K562 (cell line): ENCODE results near the gene SGMS1. TPM values are rescaled to one million over a fixed set of nuclear protein-coding genes. Genes with fewer than 3 reads are reported as not detected.

Experiments used
- ATAC-seq: fragments of 200-7000 bp; cut with Tn5 transposase; 3 replicates; pipeline ENCODE4 v1.9.1; 2020; ENCODE audit warnings: moderate library complexity
- BruUV-seq: library from RNA; stranded (reverse); fragments of 400-500 nt; replicated peaks from 2 replicates; lab custom pipeline; 2021; lab: Mats Ljungman, UMichigan
- CTCF ChIA-PET: fragments of 300-600 bp; formaldehyde crosslinking; extraction: SDS; loops from one replicate; lab custom pipeline; 2021; ENCODE audit warnings: low intra/inter-chr PET ratio; lab: Yijun Ruan, JAX
- POLR2A ChIA-PET: fragments of 300-600, 350-650 bp; sonication (Branson Sonifier 250); formaldehyde crosslinking; extraction: SDS; loops from one replicate; lab custom pipeline; 2021; ENCODE audit warnings: antibody characterized with exemption, inconsistent platforms; lab: Yijun Ruan, JAX
- DNase-seq, 4 experiments: peaks; one replicate each; pipeline versions ENCODE4 v3.0.0 to v3.0.0-alpha.2; 2011 to 2018; ENCODE audit warnings: low spot score in 3 of 4, mixed read lengths in 3 of 4; ENCODE audit errors: extremely low read depth in 1 of 4
- FAIRE-seq: peaks from 2 replicates; lab custom pipeline; 2011; peaks lifted over from hg19 to GRCh38; lab: Jason Lieb, UNC
- H2AFZ ChIP-seq: 2 replicates; pipeline ENCODE4 v1.6.0; 2011; ENCODE audit warnings: low read depth, low read length, control low read depth, inconsistent platforms
- H3K27ac ChIP-seq: fragments of 200-600 bp; 3 replicates; pipeline ENCODE4 v1.8.0; 2011; ENCODE audit warnings: low read depth, mild to moderate bottlenecking, control low read depth, inconsistent platforms, low read length, moderate library complexity, mixed read lengths; ENCODE audit errors: extremely low read depth
- H3K27me3 ChIP-seq, 2 experiments: fragments of 300-600 bp in 1 of 2; 2 replicates in 1 of 2; 3 replicates in 1 of 2; pipeline versions ENCODE4 v1.6.0 to v1.8.0; 2011; ENCODE audit warnings: inconsistent platforms in 2 of 2, low read length in 2 of 2, mild to moderate bottlenecking in 1 of 2, mixed read lengths in 1 of 2, moderate library complexity in 1 of 2; ENCODE audit not compliant: control insufficient read depth in 2 of 2, insufficient read depth in 2 of 2
- H3K36me3 ChIP-seq: fragments of 300-600 bp; 3 replicates; pipeline ENCODE4 v1.8.0; 2011; ENCODE audit warnings: mild to moderate bottlenecking, low read length, inconsistent platforms; ENCODE audit not compliant: control insufficient read depth, insufficient read depth
- H3K4me1 ChIP-seq, 2 experiments: fragments of 200-600 bp in 1 of 2; replicated peaks in 1 of 2; 2 replicates in 1 of 2; 3 replicates in 1 of 2; pipeline versions ENCODE4 v1.5.1 to v1.8.0; 2011; ENCODE audit warnings: inconsistent platforms in 2 of 2, low read length in 2 of 2, mild to moderate bottlenecking in 1 of 2, mixed read lengths in 1 of 2, moderate library complexity in 1 of 2; ENCODE audit not compliant: control insufficient read depth in 2 of 2, insufficient read depth in 2 of 2
- H3K4me2 ChIP-seq: 2 replicates; pipeline ENCODE4 v1.6.1; 2011; ENCODE audit warnings: low read length, control low read depth, inconsistent platforms, mixed read lengths; ENCODE audit not compliant: insufficient read depth
- H3K4me3 ChIP-seq: fragments of 200-600 bp; sonication (generic), shearing (Covaris generic); 2 replicates; pipeline ENCODE4 v1.5.1; 2016; ENCODE audit warnings: control low read depth, inconsistent platforms
- H3K79me2 ChIP-seq: fragments of 200-600 bp; 3 replicates; pipeline ENCODE4 v1.8.0; 2011; ENCODE audit warnings: low read length, inconsistent platforms; ENCODE audit not compliant: control insufficient read depth, insufficient read depth
- H3K9ac ChIP-seq, 2 experiments: 2 replicates each; pipeline versions ENCODE4 v1.6.0 to v1.6.1; 2011; ENCODE audit warnings: low read depth in 2 of 2, low read length in 2 of 2, control low read depth in 1 of 2, inconsistent platforms in 1 of 2, mild to moderate bottlenecking in 1 of 2, mixed read lengths in 1 of 2; ENCODE audit not compliant: insufficient read depth in 1 of 2
- H3K9me1 ChIP-seq: one replicate; pipeline ENCODE4 v1.6.0; 2011; ENCODE audit warnings: inconsistent platforms, mild to moderate bottlenecking, low read length, moderate library complexity; ENCODE audit not compliant: control insufficient read depth, insufficient read depth
- H3K9me3 ChIP-seq: replicated peaks from 2 replicates; pipeline ENCODE4 v1.5.1; 2011; ENCODE audit warnings: low read depth, low read length, inconsistent platforms; ENCODE audit not compliant: control insufficient read depth, insufficient read depth
- H4K20me1 ChIP-seq: replicated peaks from 2 replicates; pipeline ENCODE4 v1.6.1; 2011; ENCODE audit warnings: low read length, inconsistent platforms, mixed read lengths; ENCODE audit not compliant: control insufficient read depth, insufficient read depth
- ETV5 ChIP-seq: sonication (generic); formaldehyde crosslinking; IDR thresholded peaks from 2 replicates; pipeline ENCODE4 v1.4.0; 2020; ENCODE audit warnings: low read depth, mild to moderate bottlenecking, missing genetic modification reagents
- ETV6 ChIP-seq, 3 experiments: fragments of 150-350 bp in 1 of 3; sonication (generic) in 1 of 3; formaldehyde crosslinking in 1 of 3; IDR thresholded peaks; 2 replicates each; pipeline versions ENCODE4 v1.6.1 to v1.8.0; 2014 to 2022; ENCODE audit warnings: borderline replicate concordance in 2 of 3, low read depth in 2 of 3, antibody characterized with exemption in 1 of 3, low read length in 1 of 3, mild to moderate bottlenecking in 1 of 3, missing genetic modification reagents in 1 of 3
- HNRNPLL ChIP-seq: fragments of 200-400 bp; formaldehyde crosslinking; IDR thresholded peaks from 2 replicates; pipeline ENCODE4 v1.6.1; 2017; ENCODE audit warnings: low read length, low read depth, mild to moderate bottlenecking; ENCODE audit not compliant: poor library complexity, severe bottlenecking
- NONO ChIP-seq, 2 experiments: fragments of 200-400 bp in 1 of 2; fragments of 450-650 bp in 1 of 2; formaldehyde crosslinking in 1 of 2; IDR thresholded peaks; 2 replicates each; pipeline ENCODE4 v1.6.1; 2017; ENCODE audit warnings: low read depth in 2 of 2, mild to moderate bottlenecking in 2 of 2, moderate library complexity in 2 of 2, low read length in 1 of 2
- SRSF1 ChIP-seq: fragments of 200-400 bp; formaldehyde crosslinking; IDR thresholded peaks from 2 replicates; pipeline ENCODE4 v1.6.1; 2017; ENCODE audit warnings: mild to moderate bottlenecking, low read depth, low read length, moderate library complexity
- ZNF830 ChIP-seq: fragments of 250-450 bp; sonication (Bioruptor Pico); IDR thresholded peaks from 2 replicates; pipeline ENCODE4 v1.5.0; 2021; ENCODE audit warnings: mild to moderate bottlenecking
- ZZZ3 ChIP-seq: fragments of 450-650 bp; IDR thresholded peaks from 2 replicates; pipeline ENCODE4 v1.6.1; 2016; ENCODE audit warnings: antibody characterized with exemption, mild to moderate bottlenecking, moderate library complexity
- WGBS: fragments of 100-300 bp; shearing (Covaris generic); methylation state at CpG from one replicate; pipeline ENCODE4 v1.1.6; 2016; ENCODE audit warnings: low coverage, mixed read lengths; ENCODE audit not compliant: insufficient coverage; ENCODE audit errors: missing lambda C conversion rate; 5-methylcytosine and 5-hydroxymethylcytosine counted together
- in situ Hi-C: fragments of 300-500 bp; cut with MboI; formaldehyde crosslinking; loops from 4 replicates; pipeline ENCODE4 v1.15.0; 2018; ENCODE audit warnings: inconsistent platforms, mixed read lengths
- intact Hi-C: fragments of 100-400 bp; cut with micrococcal nuclease; formaldehyde crosslinking; loops from 2 replicates; pipeline ENCODE4 v1.14.2; 2022
- polyA plus RNA-seq, 8 experiments: library from polyadenylated mRNA; depleted of rRNA in 4 of 8; stranded (reverse) in 5 of 8; unstranded in 3 of 8; fragments of >200 nt; fragmentation: Nextera tagmentation in 2 of 8; fragmentation: Illumina TruSeq in 1 of 8; extraction: Ambion mirVana in 2 of 8; extraction: Trizol in 1 of 8; gene quantifications; 2 replicates each; pipeline versions ENCODE4 v1.2.1 to v1.2.3, GENCODE V29; 2011 to 2014; ENCODE audit warnings: inconsistent platforms in 1 of 8, missing spikeins in 1 of 8
- total RNA-seq, 7 experiments: library from RNA; depleted of rRNA in 6 of 7; stranded (reverse); fragments of >200 nt in 6 of 7; fragmentation: Illumina TruSeq in 2 of 7; extraction: Trizol in 2 of 7; gene quantifications; 2 replicates each; pipeline versions ENCODE4 v1.2.1 to v1.2.3, GENCODE V29; 2011 to 2021; ENCODE audit warnings: low replicate concordance in 1 of 7
- TF ChIP-seq, protein P1 (sequence below): fragments of 250-450 bp; sonication (Bioruptor Pico); IDR thresholded peaks from 2 replicates; pipeline ENCODE4 v1.4.0; 2020; ENCODE audit warnings: borderline replicate concordance
- TF ChIP-seq, protein P2 (sequence below): IDR thresholded peaks from 2 replicates; pipeline ENCODE4 v1.6.1; 2016; ENCODE audit warnings: missing genetic modification characterization, missing compliant biosample characterization
- TF ChIP-seq, protein P3 (sequence below): fragments of 450-650 bp; IDR thresholded peaks from 2 replicates; pipeline ENCODE4 v1.6.1; 2017; ENCODE audit warnings: antibody characterized with exemption, mild to moderate bottlenecking
- TF ChIP-seq, protein P4 (sequence below), 2 experiments: fragments of 450-650 bp; IDR thresholded peaks; 2 replicates each; pipeline ENCODE4 v1.6.1; 2016

SGMS1 gene
- total and polyA plus RNA-seq, 9 of the 15 experiments (the other 6 are each of a cell fraction or from before 2014, with no cell fraction given) = 22.6 to 232 (median 82.2) TPM

DNA sequence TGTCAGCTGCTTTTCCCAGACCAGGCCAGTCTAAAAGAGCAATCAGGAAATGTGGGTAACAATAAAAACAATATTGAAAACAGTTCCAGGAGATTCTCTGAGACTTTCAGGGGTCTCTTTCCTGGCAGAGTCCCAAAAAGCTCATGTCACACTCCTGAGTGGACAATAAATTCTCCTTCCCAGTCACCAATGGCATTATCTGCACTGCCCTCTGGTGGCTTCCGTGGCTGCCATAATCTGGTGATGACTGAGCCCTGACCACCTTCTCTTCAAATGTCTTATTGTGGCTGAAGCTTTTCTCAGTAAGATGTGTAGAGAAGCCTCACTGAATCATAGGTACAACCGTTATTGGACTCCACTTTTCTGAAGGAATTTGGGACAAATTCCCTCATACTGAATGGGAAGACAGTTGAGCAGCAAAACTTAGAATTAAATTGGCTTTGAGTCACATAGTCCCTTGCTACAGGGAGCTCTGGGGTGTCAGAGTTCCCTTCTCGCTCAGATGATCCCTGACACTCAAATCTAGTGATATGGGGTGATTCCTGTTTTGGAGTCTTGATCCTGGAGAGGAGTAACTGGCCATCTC, 348.0 kb downstream of the SGMS1 start:
- Histone ChIP-seq H3K4me2 (no peak overlapping the region), H3K27ac (no peak overlapping the region), H3K9me3 (no peaks in the 10 kb centered on the region), H3K9me1 (no peaks in the 10 kb centered on the region), H3K9ac (no peak overlapping the region), H3K27me3 (no peaks in the 10 kb centered on the region), H4K20me1 (no peaks in the 10 kb centered on the region), H2AFZ (peak overlapping the region; percentile 74), H3K4me1 (peaks cover 13 to 22% of the 10 kb centered on the region in 2 experiments; a peak in 4 of 5 replicates), H3K36me3 (no peaks in the 10 kb centered on the region), H3K79me2 (no peaks in the 10 kb centered on the region), H3K4me3 (no peak overlapping the region)
- WGBS = 4% methylated on average over 3 of the region's 3 CpGs
- ATAC-seq = peak; percentile 91
- in situ Hi-C loops = no loop called here
- intact Hi-C loops = loop anchor here (1.0 to 5.0 kb wide), 3 partner anchors 33 to 681 kb away; no protein-coding TSS in a partner anchor
- FAIRE-seq = peak; percentile 93
- POLR2A ChIA-PET = interaction anchor here (0.5 to 1.8 kb wide), 11 partner anchors 9 to 297 kb away, joined by 3 to 6 read pairs (median 3); no protein-coding TSS in a partner anchor
- no TSS peak for BruUV-seq
- peak; percentile 50 to 88 (median 72) for DNase-seq
- CTCF ChIA-PET = no interaction called here
- TF ChIP-seq HNRNPLL (no peak), ZZZ3 (no peak), ETV6 (IDR thresholded peaks at IDR 0.05; ENCODE audit: borderline replicate concordance in 1 of 2, low read depth in 2 of 2, low read length in 1 of 2) (no peak), ETV6 (CRISPR knock-in tag; IDR thresholded peaks at IDR 0.05; ENCODE audit: borderline replicate concordance) (no peak), ETV5 (CRISPR knock-in tag) (peak; percentile 55; the same call in 1 of the 2 replicates), SRSF1 (no peak), ZNF830 (CRISPR knock-in tag) (no peak), NONO (IDR thresholded peaks at IDR 0.05; ENCODE audit: low read depth in 2 of 2, low read length in 1 of 2) (0 out of 4 replicates have a peak, but pooled peaks of 1 of the 2 experiments have one; percentile 14)
- TF ChIP-seq, protein P1, sequence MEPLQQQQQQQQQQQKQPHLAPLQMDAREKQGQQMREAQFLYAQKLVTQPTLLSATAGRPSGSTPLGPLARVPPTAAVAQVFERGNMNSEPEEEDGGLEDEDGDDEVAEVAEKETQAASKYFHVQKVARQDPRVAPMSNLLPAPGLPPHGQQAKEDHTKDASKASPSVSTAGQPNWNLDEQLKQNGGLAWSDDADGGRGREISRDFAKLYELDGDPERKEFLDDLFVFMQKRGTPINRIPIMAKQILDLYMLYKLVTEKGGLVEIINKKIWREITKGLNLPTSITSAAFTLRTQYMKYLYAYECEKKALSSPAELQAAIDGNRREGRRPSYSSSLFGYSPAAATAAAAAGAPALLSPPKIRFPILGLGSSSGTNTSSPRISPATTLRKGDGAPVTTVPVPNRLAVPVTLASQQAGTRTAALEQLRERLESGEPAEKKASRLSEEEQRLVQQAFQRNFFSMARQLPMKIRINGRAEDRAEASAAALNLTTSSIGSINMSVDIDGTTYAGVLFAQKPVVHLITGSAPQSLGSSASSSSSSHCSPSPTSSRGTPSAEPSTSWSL (CRISPR knock-in tag) = no peak
- TF ChIP-seq, protein P2, sequence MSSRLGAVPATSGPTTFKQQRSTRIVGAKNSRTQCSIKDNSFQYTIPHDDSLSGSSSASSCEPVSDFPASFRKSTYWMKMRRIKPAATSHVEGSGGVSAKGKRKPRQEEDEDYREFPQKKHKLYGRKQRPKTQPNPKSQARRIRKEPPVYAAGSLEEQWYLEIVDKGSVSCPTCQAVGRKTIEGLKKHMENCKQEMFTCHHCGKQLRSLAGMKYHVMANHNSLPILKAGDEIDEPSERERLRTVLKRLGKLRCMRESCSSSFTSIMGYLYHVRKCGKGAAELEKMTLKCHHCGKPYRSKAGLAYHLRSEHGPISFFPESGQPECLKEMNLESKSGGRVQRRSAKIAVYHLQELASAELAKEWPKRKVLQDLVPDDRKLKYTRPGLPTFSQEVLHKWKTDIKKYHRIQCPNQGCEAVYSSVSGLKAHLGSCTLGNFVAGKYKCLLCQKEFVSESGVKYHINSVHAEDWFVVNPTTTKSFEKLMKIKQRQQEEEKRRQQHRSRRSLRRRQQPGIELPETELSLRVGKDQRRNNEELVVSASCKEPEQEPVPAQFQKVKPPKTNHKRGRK = no peak
- TF ChIP-seq, protein P3, sequence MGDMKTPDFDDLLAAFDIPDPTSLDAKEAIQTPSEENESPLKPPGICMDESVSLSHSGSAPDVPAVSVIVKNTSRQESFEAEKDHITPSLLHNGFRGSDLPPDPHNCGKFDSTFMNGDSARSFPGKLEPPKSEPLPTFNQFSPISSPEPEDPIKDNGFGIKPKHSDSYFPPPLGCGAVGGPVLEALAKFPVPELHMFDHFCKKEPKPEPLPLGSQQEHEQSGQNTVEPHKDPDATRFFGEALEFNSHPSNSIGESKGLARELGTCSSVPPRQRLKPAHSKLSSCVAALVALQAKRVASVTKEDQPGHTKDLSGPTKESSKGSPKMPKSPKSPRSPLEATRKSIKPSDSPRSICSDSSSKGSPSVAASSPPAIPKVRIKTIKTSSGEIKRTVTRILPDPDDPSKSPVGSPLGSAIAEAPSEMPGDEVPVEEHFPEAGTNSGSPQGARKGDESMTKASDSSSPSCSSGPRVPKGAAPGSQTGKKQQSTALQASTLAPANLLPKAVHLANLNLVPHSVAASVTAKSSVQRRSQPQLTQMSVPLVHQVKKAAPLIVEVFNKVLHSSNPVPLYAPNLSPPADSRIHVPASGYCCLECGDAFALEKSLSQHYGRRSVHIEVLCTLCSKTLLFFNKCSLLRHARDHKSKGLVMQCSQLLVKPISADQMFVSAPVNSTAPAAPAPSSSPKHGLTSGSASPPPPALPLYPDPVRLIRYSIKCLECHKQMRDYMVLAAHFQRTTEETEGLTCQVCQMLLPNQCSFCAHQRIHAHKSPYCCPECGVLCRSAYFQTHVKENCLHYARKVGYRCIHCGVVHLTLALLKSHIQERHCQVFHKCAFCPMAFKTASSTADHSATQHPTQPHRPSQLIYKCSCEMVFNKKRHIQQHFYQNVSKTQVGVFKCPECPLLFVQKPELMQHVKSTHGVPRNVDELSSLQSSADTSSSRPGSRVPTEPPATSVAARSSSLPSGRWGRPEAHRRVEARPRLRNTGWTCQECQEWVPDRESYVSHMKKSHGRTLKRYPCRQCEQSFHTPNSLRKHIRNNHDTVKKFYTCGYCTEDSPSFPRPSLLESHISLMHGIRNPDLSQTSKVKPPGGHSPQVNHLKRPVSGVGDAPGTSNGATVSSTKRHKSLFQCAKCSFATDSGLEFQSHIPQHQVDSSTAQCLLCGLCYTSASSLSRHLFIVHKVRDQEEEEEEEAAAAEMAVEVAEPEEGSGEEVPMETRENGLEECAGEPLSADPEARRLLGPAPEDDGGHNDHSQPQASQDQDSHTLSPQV = 0 out of 2 replicates have a peak, but pooled peaks have one; percentile 40
- TF ChIP-seq, protein P4, sequence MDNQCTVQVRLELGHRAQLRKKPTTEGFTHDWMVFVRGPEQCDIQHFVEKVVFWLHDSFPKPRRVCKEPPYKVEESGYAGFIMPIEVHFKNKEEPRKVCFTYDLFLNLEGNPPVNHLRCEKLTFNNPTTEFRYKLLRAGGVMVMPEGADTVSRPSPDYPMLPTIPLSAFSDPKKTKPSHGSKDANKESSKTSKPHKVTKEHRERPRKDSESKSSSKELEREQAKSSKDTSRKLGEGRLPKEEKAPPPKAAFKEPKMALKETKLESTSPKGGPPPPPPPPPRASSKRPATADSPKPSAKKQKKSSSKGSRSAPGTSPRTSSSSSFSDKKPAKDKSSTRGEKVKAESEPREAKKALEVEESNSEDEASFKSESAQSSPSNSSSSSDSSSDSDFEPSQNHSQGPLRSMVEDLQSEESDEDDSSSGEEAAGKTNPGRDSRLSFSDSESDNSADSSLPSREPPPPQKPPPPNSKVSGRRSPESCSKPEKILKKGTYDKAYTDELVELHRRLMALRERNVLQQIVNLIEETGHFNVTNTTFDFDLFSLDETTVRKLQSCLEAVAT (IDR thresholded peaks at IDR 0.05) = no peak
